Measurements from ENCODE around the gene COL28A1. TPM values are rescaled to one million over a fixed set of nuclear protein-coding genes. Genes with fewer than 3 reads are reported as not detected.

Gene COL28A1
- polyA plus RNA-seq, 1 donor (not counting 4 experiments of a cell fraction or from before 2014, with no cell fraction given): 0.13 TPM

DNA sequence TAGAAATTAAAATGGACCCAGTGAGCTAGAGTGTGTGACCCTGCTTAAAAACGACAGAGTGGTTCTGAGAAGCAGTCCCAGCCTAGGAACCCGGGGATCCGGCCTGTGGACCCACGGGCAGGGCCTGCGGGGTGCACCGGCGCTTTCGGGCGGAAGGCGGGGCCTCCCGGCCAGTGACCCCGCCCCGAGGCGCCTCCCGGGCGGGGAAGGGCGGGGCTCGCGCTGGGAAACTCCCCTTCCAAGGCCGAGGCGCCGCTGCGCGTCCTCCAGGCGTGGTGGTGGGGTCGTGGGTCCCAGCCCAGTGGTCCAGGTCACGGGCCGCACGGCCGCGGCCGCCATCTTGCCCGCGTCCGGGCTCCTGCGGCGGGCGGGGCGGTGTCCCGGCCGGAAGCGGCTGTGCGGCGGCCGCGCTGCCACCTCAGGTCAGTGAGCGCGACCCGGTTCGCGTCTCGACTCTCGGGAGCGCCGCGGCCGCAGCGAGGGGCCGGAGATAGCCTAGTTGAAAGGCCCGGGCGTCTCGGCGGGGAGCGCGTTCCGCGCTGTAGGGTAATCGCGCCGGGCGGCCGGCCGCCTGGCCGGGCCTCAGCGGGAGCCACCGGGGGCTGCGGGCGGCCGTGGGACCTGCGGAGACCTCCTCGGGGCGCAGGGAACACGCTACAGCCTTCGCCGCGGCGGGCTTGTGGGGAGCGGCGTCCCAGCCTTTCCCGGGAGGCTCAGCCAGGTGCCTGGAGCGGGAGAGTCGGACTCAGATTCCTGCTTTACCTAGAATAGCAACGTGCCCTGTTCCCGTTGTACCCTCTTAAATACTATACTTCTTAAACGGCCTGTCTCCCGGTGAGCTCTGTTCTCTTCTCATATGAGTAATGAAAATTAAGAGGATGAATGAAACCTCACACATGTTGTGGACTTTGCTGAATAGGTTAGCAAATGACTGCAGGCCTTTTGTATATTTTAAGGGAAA is 31.3 kb upstream of the COL28A1 start, which contains the start of gene MIOS:
MIOS (plus strand) TSS at position 234 of the 961 bp plus-strand sequence. CDS start 5,592 bp downstream, outside the sequence.
- FAIRE-seq (no peak), DNase-seq (ENCODE audit: low read depth, low spot score) (no peak)
- Histone ChIP-seq H2AFZ (ENCODE audit: control insufficient read depth, low read length) (peak within 1 kb of the TSS; percentile 57), H3K4me1 (ENCODE audit: control insufficient read depth, extremely low read depth, insufficient read depth, low read length) (peaks cover 49% of the 10 kb centered on the region), H3K9me3 (ENCODE audit: control insufficient read depth, low read depth, low read length) (no peaks in the 10 kb centered on the region), H3K27ac (ENCODE audit: control insufficient read depth, insufficient read depth, low read length) (peak within 1 kb of the TSS; percentile 80), H3K9ac (ENCODE audit: control insufficient read depth, extremely low read depth, insufficient read depth, low read length) (peak within 1 kb of the TSS; percentile 77), H3K9me1 (ENCODE audit: control insufficient read depth, extremely low read depth, insufficient read depth, low read length) (no peaks in the 10 kb centered on the region), H3K79me2 (ENCODE audit: control insufficient read depth, insufficient read depth, low read length) (peaks cover 41% of the 10 kb centered on the region), H4K20me1 (ENCODE audit: control insufficient read depth, extremely low read depth, insufficient read depth, low read length) (no peaks in the 10 kb centered on the region), H3K4me3 (ENCODE audit: control insufficient read depth in 2 of 3, extremely low read depth in 1 of 3, insufficient read depth in 2 of 3, low read depth in 1 of 3, low read length in 3 of 3) (peak within 1 kb of the TSS; percentile 67 to 71 (median 69)), H3K36me3 (ENCODE audit: control insufficient read depth in 2 of 2, extremely low read depth in 1 of 2, insufficient read depth in 2 of 2, low read length in 2 of 2) (peaks cover 0 to under 1% of the 10 kb centered on the region in 2 experiments), H3K27me3 (ENCODE audit: control insufficient read depth, extremely low read depth, insufficient read depth, low read length) (no peaks in the 10 kb centered on the region), H3K4me2 (ENCODE audit: control insufficient read depth, extremely low read depth, insufficient read depth, low read depth, low read length) (peak within 1 kb of the TSS; percentile 88)
- dilution Hi-C loops (cut with MboI; ENCODE audit: extremely low pct_ligation_motif_present, low sequenced_read_pairs): no loop called here
- TF ChIP-seq, protein P1, sequence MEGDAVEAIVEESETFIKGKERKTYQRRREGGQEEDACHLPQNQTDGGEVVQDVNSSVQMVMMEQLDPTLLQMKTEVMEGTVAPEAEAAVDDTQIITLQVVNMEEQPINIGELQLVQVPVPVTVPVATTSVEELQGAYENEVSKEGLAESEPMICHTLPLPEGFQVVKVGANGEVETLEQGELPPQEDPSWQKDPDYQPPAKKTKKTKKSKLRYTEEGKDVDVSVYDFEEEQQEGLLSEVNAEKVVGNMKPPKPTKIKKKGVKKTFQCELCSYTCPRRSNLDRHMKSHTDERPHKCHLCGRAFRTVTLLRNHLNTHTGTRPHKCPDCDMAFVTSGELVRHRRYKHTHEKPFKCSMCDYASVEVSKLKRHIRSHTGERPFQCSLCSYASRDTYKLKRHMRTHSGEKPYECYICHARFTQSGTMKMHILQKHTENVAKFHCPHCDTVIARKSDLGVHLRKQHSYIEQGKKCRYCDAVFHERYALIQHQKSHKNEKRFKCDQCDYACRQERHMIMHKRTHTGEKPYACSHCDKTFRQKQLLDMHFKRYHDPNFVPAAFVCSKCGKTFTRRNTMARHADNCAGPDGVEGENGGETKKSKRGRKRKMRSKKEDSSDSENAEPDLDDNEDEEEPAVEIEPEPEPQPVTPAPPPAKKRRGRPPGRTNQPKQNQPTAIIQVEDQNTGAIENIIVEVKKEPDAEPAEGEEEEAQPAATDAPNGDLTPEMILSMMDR (optimal IDR thresholded peaks at IDR 0.05 in 1 of 3, IDR thresholded peaks at IDR 0.05 in 1 of 3, conservative IDR thresholded peaks at IDR 0.05 in 1 of 3; ENCODE audit: extremely low read depth in 1 of 3, insufficient read depth in 2 of 3, low read length in 3 of 3): no peak
- no peak for TF ChIP-seq EZH2 (IDR thresholded peaks at IDR 0.05; ENCODE audit: low read length)

DNA sequence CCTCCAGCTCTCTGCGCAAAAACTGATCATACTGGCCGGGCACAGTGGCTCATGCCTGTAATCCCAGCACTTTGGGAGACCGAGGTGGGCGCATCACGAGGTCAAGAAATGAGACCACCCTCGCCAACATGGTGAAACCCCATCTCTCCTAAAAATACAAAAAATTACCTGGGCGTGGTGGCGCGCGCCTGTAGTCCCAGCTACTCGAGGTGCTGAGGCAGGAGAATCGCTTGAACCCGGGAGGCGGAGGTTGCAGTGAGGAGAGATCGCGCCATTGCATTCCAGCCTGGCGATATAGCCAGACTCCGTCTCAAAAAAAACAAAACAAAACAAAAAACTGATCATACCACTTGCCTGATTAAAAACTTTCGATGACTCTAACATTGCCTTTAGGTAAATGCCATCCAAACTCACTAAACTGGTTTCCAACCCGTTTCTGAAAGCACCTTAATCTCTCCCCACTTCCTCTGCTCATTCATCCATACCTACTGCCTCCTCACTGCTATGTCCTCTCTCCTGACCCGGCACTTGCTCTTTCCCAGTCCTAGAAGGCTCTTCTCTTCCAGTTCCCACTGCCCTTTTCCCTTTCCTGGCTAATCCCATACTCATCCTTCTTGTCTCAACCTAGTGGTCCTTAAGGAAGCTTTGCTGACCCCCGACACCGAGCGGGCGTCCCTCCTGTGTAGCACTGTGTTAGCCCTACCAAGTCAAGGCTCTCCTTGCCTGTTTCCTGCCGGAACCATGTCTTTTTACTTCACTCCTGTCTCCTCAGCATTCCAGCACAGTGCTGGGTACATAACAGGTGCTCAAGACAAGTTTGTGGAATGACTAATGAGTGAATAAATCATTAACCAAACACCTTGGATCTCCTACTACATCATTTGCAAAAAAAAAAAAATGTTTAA is 30.3 kb upstream of the COL28A1 start:
- H3K36me3 ChIP-seq (ENCODE audit: control insufficient read depth in 2 of 2, extremely low read depth in 1 of 2, insufficient read depth in 2 of 2, low read length in 2 of 2): no peaks in the 10 kb centered on the region
- H3K9me1 ChIP-seq (ENCODE audit: control insufficient read depth, extremely low read depth, insufficient read depth, low read length): no peaks in the 10 kb centered on the region
- peak overlapping the region; percentile 88 for H3K4me2 ChIP-seq (ENCODE audit: control insufficient read depth, extremely low read depth, insufficient read depth, low read depth, low read length)
- peak overlapping the region; percentile 67 to 71 (median 69) for H3K4me3 ChIP-seq (ENCODE audit: control insufficient read depth in 2 of 3, extremely low read depth in 1 of 3, insufficient read depth in 2 of 3, low read depth in 1 of 3, low read length in 3 of 3)
- H3K9ac ChIP-seq (ENCODE audit: control insufficient read depth, extremely low read depth, insufficient read depth, low read length): peak overlapping the region; percentile 77
- TF ChIP-seq, protein P1 (optimal IDR thresholded peaks at IDR 0.05 in 1 of 3, IDR thresholded peaks at IDR 0.05 in 1 of 3, conservative IDR thresholded peaks at IDR 0.05 in 1 of 3; ENCODE audit: extremely low read depth in 1 of 3, insufficient read depth in 2 of 3, low read length in 3 of 3): no peak
- TF ChIP-seq EZH2 (IDR thresholded peaks at IDR 0.05; ENCODE audit: low read length): no peak
- peak overlapping the region; percentile 80 for H3K27ac ChIP-seq (ENCODE audit: control insufficient read depth, insufficient read depth, low read length)
- dilution Hi-C loops (cut with MboI; ENCODE audit: extremely low pct_ligation_motif_present, low sequenced_read_pairs): no loop called here
- H4K20me1 ChIP-seq (ENCODE audit: control insufficient read depth, extremely low read depth, insufficient read depth, low read length): no peaks in the 10 kb centered on the region
- H3K4me1 ChIP-seq (ENCODE audit: control insufficient read depth, extremely low read depth, insufficient read depth, low read length): peaks cover 49% of the 10 kb centered on the region
- no peaks in the 10 kb centered on the region for H3K27me3 ChIP-seq (ENCODE audit: control insufficient read depth, extremely low read depth, insufficient read depth, low read length)
- H3K79me2 ChIP-seq (ENCODE audit: control insufficient read depth, insufficient read depth, low read length): peaks cover 35% of the 10 kb centered on the region
- no peaks in the 10 kb centered on the region for H3K9me3 ChIP-seq (ENCODE audit: control insufficient read depth, low read depth, low read length)
- peak overlapping the region; percentile 57 for H2AFZ ChIP-seq (ENCODE audit: control insufficient read depth, low read length)
- DNase-seq (ENCODE audit: low read depth, low spot score): peak; percentile 52
- no peak for FAIRE-seq
